Activated naive CD8-positive, alpha-beta T cell treated with anti-CD3 and anti-CD28 coated beads for 36 hours (primary cell): ENCODE data around the gene SLC9A8. TPM values are rescaled to one million over a fixed set of nuclear protein-coding genes. Genes with fewer than 3 reads are reported as not detected.
"Not testable (repeated sequence)": the region's sequence is repeated elsewhere in the genome, so short reads cannot be mapped to it uniquely, and the experiment has no call there.

Source experiments
- DNase-seq: peaks from one replicate; pipeline ENCODE4 v3.0.0; 2021
- H3K27ac Mint-ChIP-seq: one replicate; pipeline ENCODE4 v1.8.0; 2022; ENCODE audit warnings: mild to moderate bottlenecking, moderate library complexity, mixed read lengths
- H3K27me3 Mint-ChIP-seq: one replicate; pipeline ENCODE4 v1.8.0; 2022; ENCODE audit warnings: mild to moderate bottlenecking, mixed read lengths
- H3K36me3 Mint-ChIP-seq: one replicate; pipeline ENCODE4 v1.8.0; 2021; ENCODE audit warnings: mild to moderate bottlenecking, mixed read lengths
- H3K4me1 Mint-ChIP-seq: one replicate; pipeline ENCODE4 v1.8.0; 2021; ENCODE audit warnings: mixed read lengths
- H3K4me3 Mint-ChIP-seq: one replicate; pipeline ENCODE4 v1.8.0; 2022; ENCODE audit warnings: mild to moderate bottlenecking, moderate library complexity, mixed read lengths
- H3K9me3 Mint-ChIP-seq: one replicate; pipeline ENCODE4 v1.8.0; 2022; ENCODE audit warnings: mixed read lengths
- total RNA-seq, 2 experiments: library from RNA; stranded (reverse); gene quantifications; one replicate each; pipeline ENCODE4 v1.2.3, GENCODE V29; 2021

Gene SLC9A8
- total RNA-seq, 2 experiments from 2014 or later: 9.9 to 10.9 TPM

- Mint-ChIP-seq H3K36me3 (peaks cover 14% of the 10 kb centered on the region), H3K4me1 (peaks cover 2% of the 10 kb centered on the region), H3K27ac (no peak overlapping the region), H3K9me3 (no peaks in the 10 kb centered on the region), H3K27me3 (no peaks in the 10 kb centered on the region), H3K4me3 (no peak overlapping the region)
- no peak for DNase-seq
Measured at GRCh38 chr20:49845060-49845459, 32.4 kb downstream of the SLC9A8 start.

- Mint-ChIP-seq H3K36me3 (peaks cover 15% of the 10 kb centered on the region), H3K27me3 (no peaks in the 10 kb centered on the region), H3K4me1 (peaks cover 2% of the 10 kb centered on the region), H3K4me3 (no peak overlapping the region), H3K9me3 (no peaks in the 10 kb centered on the region), H3K27ac (no peak overlapping the region)
- DNase-seq: peak; percentile 34
Measured at GRCh38 chr20:49846206-49846807, 33.7 kb downstream of the SLC9A8 start.

GRCh38 chr20:49850463-49851230, 38.0 kb downstream of the SLC9A8 start:
- no peak for DNase-seq
- no peaks in the 10 kb centered on the region for H3K9me3 Mint-ChIP-seq
- H3K4me3 Mint-ChIP-seq: no peak overlapping the region
- H3K27ac Mint-ChIP-seq: no peak overlapping the region
- no peaks in the 10 kb centered on the region for H3K4me1 Mint-ChIP-seq
- H3K27me3 Mint-ChIP-seq: no peaks in the 10 kb centered on the region
- peaks cover 10% of the 10 kb centered on the region for H3K36me3 Mint-ChIP-seq

GRCh38 chr20:49851231-49851705, 38.6 kb downstream of the SLC9A8 start:
- H3K4me3 Mint-ChIP-seq: no peak overlapping the region
- DNase-seq: no peak
- no peaks in the 10 kb centered on the region for H3K27me3 Mint-ChIP-seq
- H3K36me3 Mint-ChIP-seq: peaks cover 10% of the 10 kb centered on the region
- no peak overlapping the region for H3K27ac Mint-ChIP-seq
- no peaks in the 10 kb centered on the region for H3K9me3 Mint-ChIP-seq
- no peaks in the 10 kb centered on the region for H3K4me1 Mint-ChIP-seq

- no peaks in the 10 kb centered on the region for H3K4me1 Mint-ChIP-seq
Measured at GRCh38 chr20:49851991-49852390, 39.4 kb downstream of the SLC9A8 start.

GRCh38 chr20:49852522-49853080, 40.0 kb downstream of the SLC9A8 start:
- Mint-ChIP-seq H3K4me1 (no peaks in the 10 kb centered on the region), H3K4me3 (no peak overlapping the region), H3K27ac (no peak overlapping the region), H3K9me3 (no peaks in the 10 kb centered on the region), H3K36me3 (peaks cover 14% of the 10 kb centered on the region), H3K27me3 (no peaks in the 10 kb centered on the region)
- DNase-seq: no peak

More at GRCh38 chr20:49851991-49852390, 39.4 kb downstream of the SLC9A8 start:
- Mint-ChIP-seq H3K36me3 (peaks cover 13% of the 10 kb centered on the region), H3K9me3 (no peaks in the 10 kb centered on the region), H3K27me3 (no peaks in the 10 kb centered on the region), H3K4me3 (no peak overlapping the region), H3K27ac (no peak overlapping the region)
- DNase-seq: no peak

- Mint-ChIP-seq H3K27ac (no peak overlapping the region), H3K27me3 (no peaks in the 10 kb centered on the region), H3K36me3 (peaks cover 14% of the 10 kb centered on the region), H3K4me1 (no peaks in the 10 kb centered on the region), H3K9me3 (no peaks in the 10 kb centered on the region), H3K4me3 (no peak overlapping the region)
- DNase-seq: no peak
Measured at GRCh38 chr20:49853640-49854039, 41.0 kb downstream of the SLC9A8 start.

GRCh38 chr20:49854190-49854875, 41.7 kb downstream of the SLC9A8 start:
- H3K36me3 Mint-ChIP-seq: peaks cover 10% of the 10 kb centered on the region
- no peak overlapping the region for H3K27ac Mint-ChIP-seq
- no peak overlapping the region for H3K4me3 Mint-ChIP-seq

GRCh38 chr20:49856904-49857303, 44.3 kb downstream of the SLC9A8 start:
- no peaks in the 10 kb centered on the region for H3K4me1 Mint-ChIP-seq
- no peak overlapping the region for H3K4me3 Mint-ChIP-seq
- H3K27ac Mint-ChIP-seq: no peak overlapping the region
- H3K27me3 Mint-ChIP-seq: no peaks in the 10 kb centered on the region
- no peaks in the 10 kb centered on the region for H3K9me3 Mint-ChIP-seq
- H3K36me3 Mint-ChIP-seq: peaks cover 10% of the 10 kb centered on the region
- no peak for DNase-seq

More at GRCh38 chr20:49854190-49854875, 41.7 kb downstream of the SLC9A8 start:
- DNase-seq: no peak
- no peaks in the 10 kb centered on the region for H3K9me3 Mint-ChIP-seq
- H3K27me3 Mint-ChIP-seq: no peaks in the 10 kb centered on the region
- no peaks in the 10 kb centered on the region for H3K4me1 Mint-ChIP-seq

DNA sequence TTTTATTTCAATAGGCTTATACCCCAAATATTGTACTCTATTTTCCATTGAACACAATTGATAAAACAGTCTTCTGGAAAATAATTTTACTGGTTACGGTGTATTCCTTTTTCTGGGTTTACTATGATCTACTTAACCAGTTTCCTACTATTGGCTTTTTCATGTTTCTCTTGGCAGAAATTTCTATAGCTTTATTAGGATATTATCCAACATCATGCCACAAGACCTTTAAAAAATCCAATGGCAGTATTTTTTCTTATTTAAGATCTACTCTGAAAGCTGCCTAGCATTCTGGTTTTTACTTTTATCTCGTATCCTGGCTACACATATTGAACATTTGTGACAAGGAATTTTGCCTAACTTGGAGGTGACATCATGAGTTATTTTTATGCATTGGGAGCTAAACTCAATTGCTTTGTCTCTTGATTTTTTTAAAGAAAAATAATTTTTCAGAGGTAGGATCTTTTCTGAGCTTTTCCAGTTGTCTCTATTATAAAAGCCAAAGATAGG, 45.5 kb downstream of the SLC9A8 start:
- no peak for DNase-seq
- no peak overlapping the region for H3K27ac Mint-ChIP-seq
- no peak overlapping the region for H3K4me3 Mint-ChIP-seq
- peaks cover 11% of the 10 kb centered on the region for H3K36me3 Mint-ChIP-seq
- no peaks in the 10 kb centered on the region for H3K27me3 Mint-ChIP-seq
- no peaks in the 10 kb centered on the region for H3K9me3 Mint-ChIP-seq
- no peaks in the 10 kb centered on the region for H3K4me1 Mint-ChIP-seq

GRCh38 chr20:49859011-49859410, 46.4 kb downstream of the SLC9A8 start:
- no peak for DNase-seq
- Mint-ChIP-seq H3K4me3 (no peak overlapping the region), H3K4me1 (no peaks in the 10 kb centered on the region), H3K36me3 (peaks cover 11% of the 10 kb centered on the region), H3K27me3 (no peaks in the 10 kb centered on the region), H3K9me3 (no peaks in the 10 kb centered on the region), H3K27ac (no peak overlapping the region)

DNA sequence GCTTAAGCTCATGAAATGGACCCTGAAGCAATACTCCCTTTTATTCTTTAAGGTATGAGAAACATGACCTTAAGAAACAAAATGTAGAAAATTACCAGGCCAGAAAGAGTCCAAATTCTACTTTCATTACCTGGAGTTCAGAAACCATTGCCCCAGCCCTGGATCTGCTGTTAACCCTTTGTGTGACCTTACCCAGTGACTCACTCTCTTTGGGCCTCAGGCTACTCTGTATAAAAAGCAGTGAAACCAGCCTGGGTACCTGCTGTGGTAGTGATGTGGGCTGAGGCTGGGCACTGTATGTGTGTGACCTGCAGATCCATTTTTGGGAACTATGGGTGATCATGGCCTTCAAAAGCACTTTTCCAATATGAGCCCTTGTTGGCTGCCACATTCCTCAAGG, 47.2 kb downstream of the SLC9A8 start:
- Mint-ChIP-seq H3K4me3 (no peak overlapping the region), H3K9me3 (no peaks in the 10 kb centered on the region), H3K27me3 (no peaks in the 10 kb centered on the region), H3K27ac (no peak overlapping the region), H3K4me1 (no peaks in the 10 kb centered on the region), H3K36me3 (peaks cover 9% of the 10 kb centered on the region)
- no peak for DNase-seq

DNA sequence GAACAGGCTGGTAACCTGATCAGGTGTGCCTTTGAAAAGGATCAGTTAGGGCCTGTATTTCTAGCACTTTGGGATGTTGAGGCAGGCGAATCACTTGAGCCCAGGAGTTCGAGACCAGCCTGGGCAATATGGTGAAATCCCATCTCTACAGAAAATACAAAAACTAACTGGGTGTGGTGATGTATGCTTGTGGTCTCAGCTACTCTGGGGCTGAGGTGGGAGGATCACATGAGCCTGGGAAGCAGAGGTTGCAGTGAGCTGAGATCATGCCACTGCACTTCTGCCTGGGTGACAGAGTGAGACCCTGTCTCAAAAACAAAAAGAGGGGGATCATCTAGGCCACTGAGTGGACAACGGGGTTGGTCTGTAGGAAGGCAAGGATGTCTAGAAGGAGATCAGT, 48.6 kb downstream of the SLC9A8 start:
- H3K27me3 Mint-ChIP-seq, H3K36me3 Mint-ChIP-seq, H3K27ac Mint-ChIP-seq, H3K9me3 Mint-ChIP-seq, H3K4me1 Mint-ChIP-seq, DNase-seq, H3K4me3 Mint-ChIP-seq: not testable (repeated sequence)

GRCh38 chr20:49862607-49863200, 50.1 kb downstream of the SLC9A8 start:
- H3K4me1 Mint-ChIP-seq: no peaks in the 10 kb centered on the region
- DNase-seq: no peak
- H3K9me3 Mint-ChIP-seq: no peaks in the 10 kb centered on the region
- H3K4me3 Mint-ChIP-seq: no peak overlapping the region
- no peaks in the 10 kb centered on the region for H3K27me3 Mint-ChIP-seq
- no peak overlapping the region for H3K27ac Mint-ChIP-seq
- peaks cover 5% of the 10 kb centered on the region for H3K36me3 Mint-ChIP-seq

DNA sequence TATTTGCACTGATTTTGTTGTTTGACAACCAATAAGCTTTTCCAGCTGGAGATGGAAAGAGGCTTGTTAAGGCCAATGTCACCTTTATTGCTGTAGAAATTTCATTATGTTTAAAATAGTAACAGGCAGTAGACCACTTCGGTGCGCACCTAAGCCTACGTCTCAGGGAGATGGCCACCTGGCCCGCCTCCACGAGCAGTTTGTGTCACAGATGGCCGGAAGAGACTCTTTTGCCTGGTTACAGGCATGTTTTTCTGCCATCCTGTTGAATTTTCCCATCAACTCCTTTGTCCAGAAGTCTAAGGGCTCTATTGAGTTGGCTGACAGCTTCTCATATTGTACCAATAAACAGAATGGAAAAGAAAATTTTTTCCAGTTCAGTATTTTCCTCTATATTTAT, 51.0 kb downstream of the SLC9A8 start:
- no peak overlapping the region for H3K4me3 Mint-ChIP-seq
- DNase-seq: no peak
- no peaks in the 10 kb centered on the region for H3K9me3 Mint-ChIP-seq
- H3K27me3 Mint-ChIP-seq: no peaks in the 10 kb centered on the region
- no peaks in the 10 kb centered on the region for H3K4me1 Mint-ChIP-seq
- H3K27ac Mint-ChIP-seq: no peak overlapping the region
- H3K36me3 Mint-ChIP-seq: peaks cover 5% of the 10 kb centered on the region
